Hepatocyte (in vitro differentiated cells): ENCODE results near the gene RSL1D1. TPM values are rescaled to one million over a fixed set of nuclear protein-coding genes. Genes with fewer than 3 reads are reported as not detected.

Source experiments
- DNase-seq: peaks from one replicate; pipeline ENCODE4 v3.0.0-alpha.2; 2016; ENCODE audit warnings: low spot score
- H2AFZ ChIP-seq: fragments of 200-600 bp; sonication (generic); 2 replicates; pipeline ENCODE4 v1.6.0; 2016; ENCODE audit warnings: antibody characterized with exemption, mild to moderate bottlenecking
- H3K27ac ChIP-seq: fragments of 200-600 bp; sonication (generic); 2 replicates; pipeline ENCODE4 v1.5.1; 2016; ENCODE audit warnings: mild to moderate bottlenecking
- H3K27me3 ChIP-seq: fragments of 200-600 bp; sonication (generic); 2 replicates; pipeline ENCODE4 v1.6.1; 2016
- H3K36me3 ChIP-seq: fragments of 200-600 bp; sonication (generic); replicated peaks from 2 replicates; pipeline ENCODE4 v1.5.1; 2016; ENCODE audit warnings: low read depth; ENCODE audit not compliant: insufficient read depth
- H3K4me1 ChIP-seq: fragments of 200-600 bp; sonication (generic); 2 replicates; pipeline ENCODE4 v1.5.1; 2016; ENCODE audit warnings: mild to moderate bottlenecking, moderate library complexity; ENCODE audit not compliant: insufficient read depth
- H3K4me2 ChIP-seq: fragments of 200-600 bp; sonication (generic); 2 replicates; pipeline ENCODE4 v1.6.0; 2016
- H3K4me3 ChIP-seq: fragments of 200-600 bp; sonication (generic); 2 replicates; pipeline ENCODE4 v1.5.1; 2016; ENCODE audit warnings: mild to moderate bottlenecking
- H3K79me2 ChIP-seq: fragments of 200-600 bp; sonication (generic); 2 replicates; pipeline ENCODE4 v1.6.0; 2017; ENCODE audit warnings: mild to moderate bottlenecking
- H3K9me2 ChIP-seq: fragments of 200-600 bp; sonication (generic); replicated peaks from 2 replicates; pipeline ENCODE4 v1.6.0; 2017; ENCODE audit warnings: mild to moderate bottlenecking; ENCODE audit not compliant: insufficient read depth
- H3K9me3 ChIP-seq: fragments of 200-600 bp; sonication (generic); 2 replicates; pipeline ENCODE4 v1.5.1; 2016; ENCODE audit warnings: low read depth, mild to moderate bottlenecking
- H4K20me1 ChIP-seq: fragments of 200-600 bp; sonication (generic); 2 replicates; pipeline ENCODE4 v1.6.0; 2016; ENCODE audit warnings: mild to moderate bottlenecking; ENCODE audit not compliant: insufficient read depth, poor library complexity, severe bottlenecking
- EZH2 ChIP-seq: fragments of 200-600 bp; sonication (generic); IDR thresholded peaks from 2 replicates; pipeline ENCODE4 v1.6.1; 2016; ENCODE audit warnings: antibody characterized with exemption, mild to moderate bottlenecking, borderline replicate concordance
- EZH2phosphoT487 ChIP-seq: fragments of 200-600 bp; sonication (generic); IDR thresholded peaks from one replicate; pipeline ENCODE4 v1.6.1; 2018; ENCODE audit warnings: antibody characterized with exemption, mild to moderate bottlenecking, low read depth, moderate library complexity; ENCODE audit not compliant: unreplicated experiment, severe bottlenecking
- WGBS: methylation state at CpG from one replicate; pipeline ENCODE4 v1.1.6; 2016; ENCODE audit warnings: low lambda C conversion rate; ENCODE audit errors: missing lambda C conversion rate; 5-methylcytosine and 5-hydroxymethylcytosine counted together
- polyA plus RNA-seq: library from polyadenylated mRNA; unstranded; fragments of >200 nt; fragmentation: Nextera tagmentation; extraction: Ambion mirVana; gene quantifications from 2 replicates; pipeline ENCODE4 v1.2.1, GENCODE V29; 2016
- total RNA-seq: library from RNA; depleted of rRNA; stranded (reverse); fragments of >200 nt; gene quantifications from 2 replicates; pipeline ENCODE4 v1.2.3, GENCODE V29; 2014
- TF ChIP-seq, protein P1 (sequence below): fragments of 200-600 bp; sonication (generic); IDR thresholded peaks from 2 replicates; pipeline ENCODE4 v1.5.1; 2016; ENCODE audit warnings: antibody characterized with exemption, mild to moderate bottlenecking; ENCODE audit not compliant: poor library complexity

Gene RSL1D1
- total and polyA plus RNA-seq, 2 experiments from 2014 or later = 138 TPM

DNA sequence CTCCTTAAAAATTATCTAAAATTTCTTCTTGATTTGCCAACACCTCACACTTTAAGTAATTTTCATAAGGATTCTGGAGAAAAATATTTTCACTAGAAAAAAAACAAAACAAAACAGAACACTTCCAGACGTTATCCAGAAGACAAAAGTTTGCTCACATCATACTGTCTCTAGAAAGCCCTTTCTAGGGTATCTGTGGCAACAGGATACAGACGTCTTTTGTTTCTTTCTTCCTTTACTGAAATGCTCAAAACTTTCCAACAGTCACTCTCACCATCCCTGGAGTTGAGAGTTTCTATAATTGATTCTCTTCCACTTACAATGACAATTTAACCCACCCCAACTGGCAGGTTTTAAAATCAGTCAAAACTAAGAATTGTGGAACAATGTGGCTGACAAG lies 56.9 kb downstream of the RSL1D1 start:
- H3K27me3 ChIP-seq = no peaks in the 10 kb centered on the region
- no peaks in the 10 kb centered on the region for H3K36me3 ChIP-seq
- peaks cover 89% of the 10 kb centered on the region for H3K79me2 ChIP-seq
- peaks cover 63% of the 10 kb centered on the region for H3K4me1 ChIP-seq
- peak overlapping the region; percentile 86 for H3K4me2 ChIP-seq
- H3K4me3 ChIP-seq = no peak overlapping the region
- DNase-seq = no peak
- no peaks in the 10 kb centered on the region for H3K9me3 ChIP-seq
- H3K9me2 ChIP-seq = no peaks in the 10 kb centered on the region
- TF ChIP-seq, protein P1, sequence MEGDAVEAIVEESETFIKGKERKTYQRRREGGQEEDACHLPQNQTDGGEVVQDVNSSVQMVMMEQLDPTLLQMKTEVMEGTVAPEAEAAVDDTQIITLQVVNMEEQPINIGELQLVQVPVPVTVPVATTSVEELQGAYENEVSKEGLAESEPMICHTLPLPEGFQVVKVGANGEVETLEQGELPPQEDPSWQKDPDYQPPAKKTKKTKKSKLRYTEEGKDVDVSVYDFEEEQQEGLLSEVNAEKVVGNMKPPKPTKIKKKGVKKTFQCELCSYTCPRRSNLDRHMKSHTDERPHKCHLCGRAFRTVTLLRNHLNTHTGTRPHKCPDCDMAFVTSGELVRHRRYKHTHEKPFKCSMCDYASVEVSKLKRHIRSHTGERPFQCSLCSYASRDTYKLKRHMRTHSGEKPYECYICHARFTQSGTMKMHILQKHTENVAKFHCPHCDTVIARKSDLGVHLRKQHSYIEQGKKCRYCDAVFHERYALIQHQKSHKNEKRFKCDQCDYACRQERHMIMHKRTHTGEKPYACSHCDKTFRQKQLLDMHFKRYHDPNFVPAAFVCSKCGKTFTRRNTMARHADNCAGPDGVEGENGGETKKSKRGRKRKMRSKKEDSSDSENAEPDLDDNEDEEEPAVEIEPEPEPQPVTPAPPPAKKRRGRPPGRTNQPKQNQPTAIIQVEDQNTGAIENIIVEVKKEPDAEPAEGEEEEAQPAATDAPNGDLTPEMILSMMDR = no peak
- TF ChIP-seq EZH2phosphoT487 (no peak), EZH2 (no peak)
- peak overlapping the region; percentile 98 for H3K27ac ChIP-seq
- H2AFZ ChIP-seq = no peak overlapping the region
- H4K20me1 ChIP-seq = peaks cover 49% of the 10 kb centered on the region
- WGBS = 55% methylated on average over 2 of the region's 2 CpGs

DNA sequence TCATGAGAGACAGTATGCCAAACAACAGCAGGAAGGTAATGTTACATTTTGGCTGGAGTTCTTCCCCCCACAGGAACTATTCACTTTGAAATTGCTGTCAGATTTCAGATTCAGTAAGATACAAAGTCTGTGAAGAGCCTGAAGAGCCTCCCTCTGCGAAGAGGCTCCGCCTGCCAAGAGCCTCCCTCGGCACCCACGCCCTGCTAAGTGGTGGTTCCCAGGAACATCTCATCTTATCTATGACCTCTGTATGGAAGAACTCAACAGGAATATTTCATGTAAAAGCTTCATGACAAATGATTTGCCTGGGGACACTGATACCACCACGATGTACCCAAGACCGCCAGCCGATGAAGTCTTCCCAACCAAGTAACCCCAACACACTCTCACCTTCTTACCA lies 57.5 kb downstream of the RSL1D1 start:
- Histone ChIP-seq H3K79me2 (peaks cover 89% of the 10 kb centered on the region), H4K20me1 (peaks cover 55% of the 10 kb centered on the region), H2AFZ (no peak overlapping the region), H3K9me3 (no peaks in the 10 kb centered on the region), H3K27ac (peak overlapping the region; percentile 98), H3K36me3 (no peaks in the 10 kb centered on the region), H3K27me3 (no peaks in the 10 kb centered on the region), H3K4me2 (peak overlapping the region; percentile 86), H3K4me1 (peaks cover 61% of the 10 kb centered on the region), H3K4me3 (no peak overlapping the region), H3K9me2 (no peaks in the 10 kb centered on the region)
- peak; percentile 51 for DNase-seq
- 65% methylated on average over 7 of the region's 7 CpGs for WGBS
- TF ChIP-seq EZH2phosphoT487 (no peak), EZH2 (no peak)
- TF ChIP-seq, protein P1 = no peak

DNA sequence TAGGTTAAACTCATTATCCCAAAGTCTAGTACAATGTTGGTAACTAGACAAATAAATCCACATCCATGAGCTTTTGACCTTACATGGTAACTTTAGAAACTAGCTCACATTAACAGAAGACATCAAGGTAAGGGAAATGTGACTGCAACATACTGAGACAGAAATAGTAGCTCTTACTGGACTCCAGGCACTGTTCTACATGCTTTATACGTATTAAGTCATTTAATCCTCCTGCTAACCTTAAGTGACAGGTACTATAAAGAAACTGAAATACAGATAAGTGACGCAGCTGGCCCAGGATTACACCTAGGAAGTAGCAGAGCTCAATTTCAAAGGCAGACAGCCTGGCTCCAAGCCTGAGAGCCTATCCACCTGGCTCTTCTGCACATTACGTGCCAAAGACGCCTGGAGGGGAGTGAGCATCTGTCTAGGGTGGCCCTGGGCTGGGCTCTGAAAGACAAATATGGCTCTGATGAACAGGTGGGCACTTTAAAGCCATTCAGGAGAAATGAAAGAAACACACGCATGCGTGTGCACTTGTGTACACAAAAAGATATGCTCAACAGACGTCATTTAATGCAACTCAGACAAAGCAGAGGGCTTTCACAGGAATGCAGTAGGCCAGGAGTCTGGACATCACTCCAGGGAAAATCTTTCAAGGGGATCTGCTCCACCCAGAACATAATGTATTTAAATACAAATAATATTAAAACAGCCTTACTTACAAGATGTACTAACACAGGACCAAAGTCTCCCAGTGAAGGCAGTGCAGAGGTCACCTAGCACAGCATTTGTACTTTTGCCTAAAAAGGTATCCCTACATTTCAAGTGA lies 58.7 kb downstream of the RSL1D1 start:
- 38% methylated on average over 7 of the region's 7 CpGs for WGBS

More for the DNA sequence above, 58.7 kb downstream of the RSL1D1 start:
- Histone ChIP-seq H3K27ac (peak overlapping the region; percentile 98), H3K36me3 (no peaks in the 10 kb centered on the region), H3K9me3 (no peaks in the 10 kb centered on the region), H4K20me1 (peaks cover 62% of the 10 kb centered on the region), H3K4me1 (peaks cover 52% of the 10 kb centered on the region), H2AFZ (no peak overlapping the region), H3K9me2 (no peaks in the 10 kb centered on the region), H3K4me3 (no peak overlapping the region), H3K79me2 (peaks cover 91% of the 10 kb centered on the region), H3K27me3 (no peaks in the 10 kb centered on the region), H3K4me2 (peak overlapping the region; percentile 86)
- DNase-seq = peak; percentile 76
- TF ChIP-seq EZH2phosphoT487 (no peak), EZH2 (no peak)
- TF ChIP-seq, protein P1 = no peak
